Measurements from ENCODE around the gene PLXNA1. TPM values are rescaled to one million over a fixed set of nuclear protein-coding genes. Genes with fewer than 3 reads are reported as not detected.

PLXNA1 gene
- total RNA-seq, 1 experiment from 2014 or later, result 30.3 TPM

GRCh38 chr3:127013181-127013580 is 30.3 kb downstream of the PLXNA1 start:
- TF ChIP-seq, protein P1, sequence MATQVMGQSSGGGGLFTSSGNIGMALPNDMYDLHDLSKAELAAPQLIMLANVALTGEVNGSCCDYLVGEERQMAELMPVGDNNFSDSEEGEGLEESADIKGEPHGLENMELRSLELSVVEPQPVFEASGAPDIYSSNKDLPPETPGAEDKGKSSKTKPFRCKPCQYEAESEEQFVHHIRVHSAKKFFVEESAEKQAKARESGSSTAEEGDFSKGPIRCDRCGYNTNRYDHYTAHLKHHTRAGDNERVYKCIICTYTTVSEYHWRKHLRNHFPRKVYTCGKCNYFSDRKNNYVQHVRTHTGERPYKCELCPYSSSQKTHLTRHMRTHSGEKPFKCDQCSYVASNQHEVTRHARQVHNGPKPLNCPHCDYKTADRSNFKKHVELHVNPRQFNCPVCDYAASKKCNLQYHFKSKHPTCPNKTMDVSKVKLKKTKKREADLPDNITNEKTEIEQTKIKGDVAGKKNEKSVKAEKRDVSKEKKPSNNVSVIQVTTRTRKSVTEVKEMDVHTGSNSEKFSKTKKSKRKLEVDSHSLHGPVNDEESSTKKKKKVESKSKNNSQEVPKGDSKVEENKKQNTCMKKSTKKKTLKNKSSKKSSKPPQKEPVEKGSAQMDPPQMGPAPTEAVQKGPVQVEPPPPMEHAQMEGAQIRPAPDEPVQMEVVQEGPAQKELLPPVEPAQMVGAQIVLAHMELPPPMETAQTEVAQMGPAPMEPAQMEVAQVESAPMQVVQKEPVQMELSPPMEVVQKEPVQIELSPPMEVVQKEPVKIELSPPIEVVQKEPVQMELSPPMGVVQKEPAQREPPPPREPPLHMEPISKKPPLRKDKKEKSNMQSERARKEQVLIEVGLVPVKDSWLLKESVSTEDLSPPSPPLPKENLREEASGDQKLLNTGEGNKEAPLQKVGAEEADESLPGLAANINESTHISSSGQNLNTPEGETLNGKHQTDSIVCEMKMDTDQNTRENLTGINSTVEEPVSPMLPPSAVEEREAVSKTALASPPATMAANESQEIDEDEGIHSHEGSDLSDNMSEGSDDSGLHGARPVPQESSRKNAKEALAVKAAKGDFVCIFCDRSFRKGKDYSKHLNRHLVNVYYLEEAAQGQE (IDR thresholded peaks at IDR 0.05; ENCODE audit: low read depth), result no peak
- no peak for TF ChIP-seq SP1 (IDR thresholded peaks at IDR 0.05; ENCODE audit: low read depth)
- no peak for TF ChIP-seq EGR1 (IDR thresholded peaks at IDR 0.05; ENCODE audit: low read depth)
- no peak for TF ChIP-seq EZH2 (IDR thresholded peaks at IDR 0.05)
- no peak for TF ChIP-seq JUND (IDR thresholded peaks at IDR 0.05)
- TF ChIP-seq ZFX (IDR thresholded peaks at IDR 0.05), result no peak
- TF ChIP-seq FOSL1 (IDR thresholded peaks at IDR 0.05; ENCODE audit: low read depth), result no peak
- H3K36me3 ChIP-seq (ENCODE audit: control insufficient read depth in 1 of 2, insufficient read depth in 2 of 2, low read length in 2 of 2), result peaks cover 0 to 4% of the 10 kb centered on the region in 2 experiments; a peak in 1 of 4 replicates

More at GRCh38 chr3:127013181-127013580, 30.3 kb downstream of the PLXNA1 start:
- no peak for DNase-seq (ENCODE audit: low read depth, low spot score)
- POLR2A ChIA-PET, result no interaction called here
- Histone ChIP-seq H3K4me3 (replicated peaks in 1 of 2; ENCODE audit: low read depth in 1 of 2, low read length in 2 of 2) (no peak overlapping the region), H3K27ac (ENCODE audit: low read depth, low read length) (no peak overlapping the region), H3K9me2 (ENCODE audit: insufficient read depth) (no peaks in the 10 kb centered on the region), H3K9me3 (ENCODE audit: control insufficient read depth in 1 of 2, insufficient read depth in 1 of 2, low read depth in 1 of 2, low read length in 2 of 2) (no peaks in the 10 kb centered on the region), H3K9ac (ENCODE audit: low read length) (no peak overlapping the region), H3K4me1 (ENCODE audit: control insufficient read depth in 1 of 2, insufficient read depth in 2 of 2, low read length in 2 of 2) (peaks cover 0 to 3% of the 10 kb centered on the region in 2 experiments; a peak in 1 of 4 replicates), H4K20me1 (ENCODE audit: insufficient read depth) (no peaks in the 10 kb centered on the region), H3K27me3 (ENCODE audit: insufficient read depth, low read length) (no peaks in the 10 kb centered on the region), H2AFZ (ENCODE audit: low read depth, low read length, poor library complexity, severe bottlenecking) (no peak overlapping the region), H3K79me2 (ENCODE audit: insufficient read depth, low read length) (no peaks in the 10 kb centered on the region), H3K4me2 (ENCODE audit: low read length) (no peak overlapping the region)
- CTCF ChIA-PET, result no interaction called here
- ATAC-seq, result no peak
- no TSS peak for BruUV-seq (replicated peaks)
- RAD21 ChIA-PET (ENCODE audit: low non-redundant PET in 1 of 2, low total read pairs in 2 of 2, uncharacterized antibody in 2 of 2, unreplicated experiment in 2 of 2), result no interaction called here
- intact Hi-C loops (cut with micrococcal nuclease), result no loop called here
